Hepatocyte (in vitro differentiated cells): ENCODE measurements around the gene MGAT5B. TPM values are rescaled to one million over a fixed set of nuclear protein-coding genes. Genes with fewer than 3 reads are reported as not detected.

ENCODE experiments used
- DNase-seq: peaks from one replicate; pipeline ENCODE4 v3.0.0-alpha.2; 2016; ENCODE audit warnings: low spot score
- H2AFZ ChIP-seq: fragments of 200-600 bp; sonication (generic); 2 replicates; pipeline ENCODE4 v1.6.0; 2016; ENCODE audit warnings: antibody characterized with exemption, mild to moderate bottlenecking
- H3K27ac ChIP-seq: fragments of 200-600 bp; sonication (generic); 2 replicates; pipeline ENCODE4 v1.5.1; 2016; ENCODE audit warnings: mild to moderate bottlenecking
- H3K27me3 ChIP-seq: fragments of 200-600 bp; sonication (generic); 2 replicates; pipeline ENCODE4 v1.6.1; 2016
- H3K36me3 ChIP-seq: fragments of 200-600 bp; sonication (generic); replicated peaks from 2 replicates; pipeline ENCODE4 v1.5.1; 2016; ENCODE audit warnings: low read depth; ENCODE audit not compliant: insufficient read depth
- H3K4me1 ChIP-seq: fragments of 200-600 bp; sonication (generic); 2 replicates; pipeline ENCODE4 v1.5.1; 2016; ENCODE audit warnings: mild to moderate bottlenecking, moderate library complexity; ENCODE audit not compliant: insufficient read depth
- H3K4me2 ChIP-seq: fragments of 200-600 bp; sonication (generic); 2 replicates; pipeline ENCODE4 v1.6.0; 2016
- H3K4me3 ChIP-seq: fragments of 200-600 bp; sonication (generic); 2 replicates; pipeline ENCODE4 v1.5.1; 2016; ENCODE audit warnings: mild to moderate bottlenecking
- H3K79me2 ChIP-seq: fragments of 200-600 bp; sonication (generic); 2 replicates; pipeline ENCODE4 v1.6.0; 2017; ENCODE audit warnings: mild to moderate bottlenecking
- H3K9me2 ChIP-seq: fragments of 200-600 bp; sonication (generic); replicated peaks from 2 replicates; pipeline ENCODE4 v1.6.0; 2017; ENCODE audit warnings: mild to moderate bottlenecking; ENCODE audit not compliant: insufficient read depth
- H3K9me3 ChIP-seq: fragments of 200-600 bp; sonication (generic); 2 replicates; pipeline ENCODE4 v1.5.1; 2016; ENCODE audit warnings: low read depth, mild to moderate bottlenecking
- H4K20me1 ChIP-seq: fragments of 200-600 bp; sonication (generic); 2 replicates; pipeline ENCODE4 v1.6.0; 2016; ENCODE audit warnings: mild to moderate bottlenecking; ENCODE audit not compliant: insufficient read depth, poor library complexity, severe bottlenecking
- EZH2 ChIP-seq: fragments of 200-600 bp; sonication (generic); IDR thresholded peaks from 2 replicates; pipeline ENCODE4 v1.6.1; 2016; ENCODE audit warnings: antibody characterized with exemption, mild to moderate bottlenecking, borderline replicate concordance
- EZH2phosphoT487 ChIP-seq: fragments of 200-600 bp; sonication (generic); IDR thresholded peaks from one replicate; pipeline ENCODE4 v1.6.1; 2018; ENCODE audit warnings: antibody characterized with exemption, mild to moderate bottlenecking, low read depth, moderate library complexity; ENCODE audit not compliant: unreplicated experiment, severe bottlenecking
- WGBS: methylation state at CpG from one replicate; pipeline ENCODE4 v1.1.6; 2016; ENCODE audit warnings: low lambda C conversion rate; ENCODE audit errors: missing lambda C conversion rate; 5-methylcytosine and 5-hydroxymethylcytosine counted together
- polyA plus RNA-seq: library from polyadenylated mRNA; unstranded; fragments of >200 nt; fragmentation: Nextera tagmentation; extraction: Ambion mirVana; gene quantifications from 2 replicates; pipeline ENCODE4 v1.2.1, GENCODE V29; 2016
- total RNA-seq: library from RNA; depleted of rRNA; stranded (reverse); fragments of >200 nt; gene quantifications from 2 replicates; pipeline ENCODE4 v1.2.3, GENCODE V29; 2014
- TF ChIP-seq, protein P1 (sequence below): fragments of 200-600 bp; sonication (generic); IDR thresholded peaks from 2 replicates; pipeline ENCODE4 v1.5.1; 2016; ENCODE audit warnings: antibody characterized with exemption, mild to moderate bottlenecking; ENCODE audit not compliant: poor library complexity

Gene MGAT5B
- total and polyA plus RNA-seq, 2 experiments from 2014 or later, result 0.89 to 1.1 TPM

DNA sequence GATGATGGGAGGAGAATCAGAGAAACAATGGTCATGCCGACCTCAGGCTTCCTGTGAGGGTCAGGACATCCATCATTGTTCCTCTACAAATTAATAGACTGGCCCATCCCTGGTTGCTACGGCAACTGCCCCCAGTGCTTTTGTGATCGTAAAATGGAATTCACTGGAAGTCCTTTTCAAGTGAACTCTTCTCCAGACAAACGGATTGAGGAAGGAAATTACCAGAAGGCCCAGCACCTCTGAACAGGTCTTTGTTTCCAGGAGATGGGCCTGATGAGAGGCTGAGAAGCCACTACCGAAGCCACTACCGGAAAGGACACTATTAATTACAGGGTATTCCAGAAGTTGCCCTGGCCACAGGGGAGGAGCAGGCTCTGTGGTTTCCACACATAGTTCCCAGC lies 126.0 kb downstream of the MGAT5B start:
- no peak overlapping the region for H2AFZ ChIP-seq
- H3K9me2 ChIP-seq, result no peaks in the 10 kb centered on the region
- no peaks in the 10 kb centered on the region for H3K27me3 ChIP-seq
- no peak overlapping the region for H3K27ac ChIP-seq
- H3K4me1 ChIP-seq, result no peaks in the 10 kb centered on the region
- no peak for TF ChIP-seq EZH2phosphoT487
- TF ChIP-seq EZH2, result no peak
- TF ChIP-seq, protein P1, sequence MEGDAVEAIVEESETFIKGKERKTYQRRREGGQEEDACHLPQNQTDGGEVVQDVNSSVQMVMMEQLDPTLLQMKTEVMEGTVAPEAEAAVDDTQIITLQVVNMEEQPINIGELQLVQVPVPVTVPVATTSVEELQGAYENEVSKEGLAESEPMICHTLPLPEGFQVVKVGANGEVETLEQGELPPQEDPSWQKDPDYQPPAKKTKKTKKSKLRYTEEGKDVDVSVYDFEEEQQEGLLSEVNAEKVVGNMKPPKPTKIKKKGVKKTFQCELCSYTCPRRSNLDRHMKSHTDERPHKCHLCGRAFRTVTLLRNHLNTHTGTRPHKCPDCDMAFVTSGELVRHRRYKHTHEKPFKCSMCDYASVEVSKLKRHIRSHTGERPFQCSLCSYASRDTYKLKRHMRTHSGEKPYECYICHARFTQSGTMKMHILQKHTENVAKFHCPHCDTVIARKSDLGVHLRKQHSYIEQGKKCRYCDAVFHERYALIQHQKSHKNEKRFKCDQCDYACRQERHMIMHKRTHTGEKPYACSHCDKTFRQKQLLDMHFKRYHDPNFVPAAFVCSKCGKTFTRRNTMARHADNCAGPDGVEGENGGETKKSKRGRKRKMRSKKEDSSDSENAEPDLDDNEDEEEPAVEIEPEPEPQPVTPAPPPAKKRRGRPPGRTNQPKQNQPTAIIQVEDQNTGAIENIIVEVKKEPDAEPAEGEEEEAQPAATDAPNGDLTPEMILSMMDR, result no peak
- WGBS, result 55% methylated on average over 6 of the region's 6 CpGs
- H3K4me2 ChIP-seq, result no peak overlapping the region
- no peaks in the 10 kb centered on the region for H3K36me3 ChIP-seq
- H4K20me1 ChIP-seq, result no peaks in the 10 kb centered on the region
- no peaks in the 10 kb centered on the region for H3K79me2 ChIP-seq
- DNase-seq, result no peak
- H3K9me3 ChIP-seq, result no peaks in the 10 kb centered on the region
- no peak overlapping the region for H3K4me3 ChIP-seq

DNA sequence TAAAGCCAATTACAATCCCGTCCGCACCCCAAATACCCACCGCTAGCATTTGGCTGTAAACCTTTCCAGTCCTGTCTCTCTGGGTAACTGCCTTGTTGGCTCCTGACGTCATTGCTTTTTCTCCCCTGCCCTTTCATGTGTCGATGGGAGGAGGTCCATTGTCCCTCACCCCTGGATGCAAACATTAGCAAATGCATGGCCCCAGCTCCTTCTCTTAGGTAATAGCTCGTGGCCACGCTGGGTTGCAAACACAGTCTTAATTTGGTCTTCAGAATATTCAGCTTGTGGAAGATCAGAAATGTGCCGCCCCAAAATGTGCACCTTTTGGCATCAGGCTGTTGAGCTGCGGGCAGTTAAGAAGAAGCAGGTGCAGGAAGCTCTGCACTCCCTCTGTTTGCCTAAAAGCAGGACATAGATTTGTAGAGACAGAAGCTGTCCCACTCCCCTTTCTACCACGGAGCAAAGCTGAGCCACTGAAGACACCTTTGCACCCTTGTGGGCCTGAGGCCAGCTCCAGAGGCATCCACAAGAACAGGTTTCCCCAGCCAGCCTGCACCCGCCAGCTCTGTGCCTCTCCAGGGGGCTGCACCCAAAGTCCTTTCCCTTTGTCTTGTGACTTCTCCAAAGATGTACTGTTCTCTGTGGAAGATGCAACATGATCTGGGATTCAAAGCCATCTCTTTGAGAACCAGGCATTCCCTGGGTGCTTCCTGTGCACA lies 127.3 kb downstream of the MGAT5B start:
- H3K4me1 ChIP-seq, result no peaks in the 10 kb centered on the region
- H3K4me3 ChIP-seq, result no peak overlapping the region
- no peaks in the 10 kb centered on the region for H3K36me3 ChIP-seq
- WGBS, result 55% methylated on average over 11 of the region's 11 CpGs
- no peaks in the 10 kb centered on the region for H3K9me2 ChIP-seq
- H3K9me3 ChIP-seq, result no peaks in the 10 kb centered on the region
- H3K4me2 ChIP-seq, result no peak overlapping the region
- H2AFZ ChIP-seq, result no peak overlapping the region
- DNase-seq, result no peak
- no peak overlapping the region for H3K27ac ChIP-seq
- H3K27me3 ChIP-seq, result no peaks in the 10 kb centered on the region
- H3K79me2 ChIP-seq, result no peaks in the 10 kb centered on the region
- H4K20me1 ChIP-seq, result no peaks in the 10 kb centered on the region
- no peak for TF ChIP-seq EZH2phosphoT487
- no peak for TF ChIP-seq EZH2
- TF ChIP-seq, protein P1, result no peak

DNA sequence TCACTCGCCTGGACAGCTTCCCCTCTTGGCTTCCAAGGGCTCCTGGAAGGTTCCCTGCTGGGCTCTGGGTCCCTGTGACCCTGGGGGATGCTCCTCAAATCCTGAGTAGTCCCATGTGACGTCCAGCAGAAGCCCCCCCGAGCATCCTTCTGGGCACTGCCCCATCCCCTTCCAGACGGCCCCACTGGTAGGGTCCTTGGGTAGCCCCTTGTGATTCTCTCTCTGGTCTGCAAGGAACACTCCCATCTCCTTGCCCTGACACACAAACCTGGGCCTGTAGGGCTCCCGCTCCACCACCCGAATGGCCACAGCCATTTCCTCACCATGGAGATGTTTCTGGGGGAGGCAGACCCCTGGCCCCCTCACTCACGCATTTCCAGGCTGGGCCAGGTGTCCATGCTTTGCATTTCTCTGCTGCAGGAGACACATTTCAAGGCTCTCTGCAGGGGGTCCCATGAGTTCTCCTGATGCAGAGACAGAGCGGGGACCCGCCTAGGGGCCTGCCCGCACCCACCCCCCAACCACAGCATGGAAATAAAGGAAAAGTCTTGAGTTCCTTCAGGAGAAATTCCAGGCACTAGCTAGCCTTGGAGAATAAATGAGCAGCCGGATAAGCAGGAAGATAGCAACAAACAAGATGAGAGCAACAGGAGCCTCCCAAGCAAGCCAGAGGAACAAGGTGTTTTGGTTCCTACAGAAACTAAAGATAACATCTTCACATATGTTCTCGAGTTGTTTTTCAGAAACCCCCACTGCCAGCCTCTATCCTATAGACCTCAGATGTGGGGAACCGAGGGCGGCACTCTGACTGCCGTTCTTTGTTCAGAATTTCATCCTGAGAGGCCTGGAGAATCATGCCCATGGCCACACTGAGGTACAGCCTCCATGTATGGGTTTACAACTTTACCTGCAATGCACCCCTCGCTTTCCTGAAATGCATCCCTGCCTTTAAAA lies 128.8 kb downstream of the MGAT5B start:
- Histone ChIP-seq H3K9me3 (no peaks in the 10 kb centered on the region), H3K9me2 (no peaks in the 10 kb centered on the region), H3K79me2 (no peaks in the 10 kb centered on the region), H3K4me3 (no peak overlapping the region), H3K36me3 (no peaks in the 10 kb centered on the region), H3K4me2 (no peak overlapping the region), H3K4me1 (no peaks in the 10 kb centered on the region), H4K20me1 (no peaks in the 10 kb centered on the region), H3K27me3 (no peaks in the 10 kb centered on the region), H3K27ac (no peak overlapping the region), H2AFZ (no peak overlapping the region)
- WGBS, result 79% methylated on average over 15 of the region's 16 CpGs
- DNase-seq, result no peak
- TF ChIP-seq EZH2phosphoT487, result no peak
